GM23248 (cell line): ENCODE measurements around the gene HRCT1.

ENCODE experiments used
- EZH2 ChIP-seq: fragments of 200-600 bp; sonication (generic); IDR thresholded peaks from 2 replicates; pipeline ENCODE4 v1.6.1; 2018; ENCODE audit warnings: antibody characterized with exemption, mild to moderate bottlenecking; ENCODE audit not compliant: insufficient read depth, poor library complexity, severe bottlenecking
- EZH2phosphoT487 ChIP-seq: fragments of 200-600 bp; sonication (generic); IDR thresholded peaks from 2 replicates; pipeline ENCODE4 v1.6.1; 2018; ENCODE audit warnings: antibody characterized with exemption, moderate library complexity, mild to moderate bottlenecking, low read depth; ENCODE audit not compliant: insufficient read depth

GRCh38 chr9:35858458-35858857, 47.5 kb upstream of the HRCT1 start:
- no peak for TF ChIP-seq EZH2phosphoT487
- TF ChIP-seq EZH2, result no peak
